Inferior parietal cortex (tissue), 1 donor: ENCODE measurements around the gene STK38L.

Experiments used
- DNase-seq: peaks from one replicate; pipeline ENCODE4 v3.0.0-alpha.2; 2016; ENCODE audit errors: extremely low spot score

STK38L gene

GRCh38 chr12:27345376-27345775, 101.3 kb downstream of the STK38L start:
- DNase-seq: no peak

- DNase-seq: no peak
These were observed 103.7 kb downstream of the STK38L start for GRCh38 chr12:27347779-27348178.

DNA sequence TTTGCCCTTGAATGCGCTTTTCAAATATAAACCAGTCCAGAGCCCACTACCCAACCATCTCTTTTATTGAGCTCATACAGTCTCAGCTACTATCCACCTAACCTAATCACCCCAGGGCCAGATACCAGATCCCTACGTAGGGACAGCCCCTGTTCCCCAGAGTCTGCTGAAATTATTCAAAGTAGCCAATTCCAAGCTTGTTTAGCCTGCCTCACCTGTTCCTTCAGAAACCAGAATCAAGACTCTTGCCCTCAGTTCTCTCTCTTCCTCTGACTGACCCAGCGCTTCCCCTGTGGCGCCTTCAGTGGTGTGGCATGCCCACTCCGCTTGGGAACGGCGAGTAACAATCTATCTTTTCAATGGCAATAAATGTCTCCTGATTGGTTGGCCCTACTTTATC, 107.4 kb downstream of the STK38L start:
- no peak for DNase-seq

DNA sequence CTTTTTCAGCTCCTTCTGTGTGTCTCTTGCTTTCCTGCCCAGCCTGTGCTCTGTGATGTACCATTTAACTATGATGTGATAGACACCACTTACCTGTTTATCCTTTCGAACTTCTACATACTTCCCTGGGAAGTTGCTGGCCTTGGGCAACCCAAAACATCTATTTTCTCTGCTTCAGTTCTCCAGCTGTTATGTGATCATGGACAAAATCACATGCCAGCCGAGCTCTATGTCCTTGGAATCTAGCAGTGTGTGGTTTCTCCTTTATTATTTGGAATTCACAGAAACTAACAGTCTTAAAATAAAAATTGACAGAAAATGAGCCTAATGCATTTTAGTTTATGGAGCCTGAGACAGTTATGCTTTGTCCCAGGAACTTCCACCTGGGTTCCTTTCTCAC, 111.4 kb downstream of the STK38L start:
- DNase-seq: no peak

- no peak for DNase-seq
These were observed 111.9 kb downstream of the STK38L start for GRCh38 chr12:27355979-27356378.

DNA sequence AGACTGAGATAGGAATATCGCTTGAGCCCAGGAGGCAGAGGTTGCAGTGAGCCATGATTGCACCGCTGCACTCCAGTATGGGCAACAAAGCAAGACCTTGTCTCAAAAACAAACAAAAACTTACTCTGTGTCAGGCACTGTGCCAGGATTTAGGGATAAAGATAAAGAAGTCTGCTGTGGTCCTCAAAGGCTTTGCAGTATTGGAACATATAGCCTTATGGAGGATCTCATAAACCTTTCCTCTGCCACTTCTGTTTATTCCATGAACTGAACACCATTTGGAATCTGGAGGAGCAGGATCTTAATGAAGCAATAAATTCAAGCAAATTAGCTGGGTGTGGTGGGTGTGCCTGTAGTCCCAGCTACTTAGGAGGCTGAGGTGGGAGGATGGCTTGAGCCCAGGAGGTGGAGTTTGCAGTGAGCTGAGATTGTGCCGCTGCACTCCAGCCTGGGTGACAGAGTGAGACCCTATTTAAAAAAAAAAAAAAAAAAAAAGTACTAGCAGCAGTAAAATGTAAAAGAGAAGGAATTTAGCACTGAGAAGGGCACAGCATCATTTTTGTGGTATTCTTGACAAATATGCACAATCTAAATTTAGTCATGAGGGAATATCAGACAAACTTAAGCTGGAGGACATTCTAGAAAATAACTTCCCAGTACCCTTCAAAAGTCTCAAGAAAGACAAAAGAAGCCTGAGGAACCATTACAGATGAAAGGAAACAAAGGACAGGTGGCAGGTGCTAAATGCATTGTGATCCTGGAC, 115.7 kb downstream of the STK38L start:
- no peak for DNase-seq

DNA sequence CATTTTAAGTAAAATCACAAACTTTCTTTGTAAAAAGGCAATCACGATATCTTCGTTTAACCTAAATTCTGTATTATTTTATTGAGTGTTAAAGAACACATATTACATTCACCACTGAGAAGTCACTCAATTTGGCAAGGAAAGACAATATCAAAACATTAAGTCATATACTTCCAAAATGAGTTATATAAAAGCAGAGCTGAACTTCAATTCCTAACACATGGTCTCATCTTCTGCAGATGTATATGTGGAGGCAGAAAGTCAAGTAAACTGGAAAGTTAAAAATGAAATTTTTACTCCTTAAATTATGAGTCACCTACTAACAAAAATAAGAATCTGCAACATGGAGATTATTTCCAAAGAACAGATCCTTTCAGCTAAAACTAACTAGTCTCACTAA, 117.3 kb downstream of the STK38L start:
- no peak for DNase-seq

GRCh38 chr12:27366621-27367020, 122.5 kb downstream of the STK38L start:
- DNase-seq: no peak

- DNase-seq: no peak
These were observed 123.0 kb downstream of the STK38L start for GRCh38 chr12:27367078-27367477.
